G401 (cell line): ENCODE data around the gene SCN4A. TPM values are rescaled to one million over a fixed set of nuclear protein-coding genes. Genes with fewer than 3 reads are reported as not detected.
"Not testable (repeated sequence)": the region's sequence is repeated elsewhere in the genome, so short reads cannot be mapped to it uniquely, and the experiment has no call there.

Experiments used
- DNase-seq: peaks from one replicate; pipeline ENCODE4 v3.0.0-alpha.2; 2015; ENCODE audit warnings: low spot score
- in situ Hi-C: cut with HindIII; loops from 2 replicates; pipeline ENCODE4 v1.10.0; 2016; ENCODE audit warnings: low sequenced_read_pairs, mixed read lengths
- total RNA-seq: library from RNA; depleted of rRNA; stranded (reverse); fragments of >200 nt; shearing (Covaris generic); gene quantifications from 2 replicates; pipeline ENCODE4 v1.2.3, GENCODE V29; 2014; rRNA removed

The SCN4A gene
- total RNA-seq = not detected in 2 replicates

DNA sequence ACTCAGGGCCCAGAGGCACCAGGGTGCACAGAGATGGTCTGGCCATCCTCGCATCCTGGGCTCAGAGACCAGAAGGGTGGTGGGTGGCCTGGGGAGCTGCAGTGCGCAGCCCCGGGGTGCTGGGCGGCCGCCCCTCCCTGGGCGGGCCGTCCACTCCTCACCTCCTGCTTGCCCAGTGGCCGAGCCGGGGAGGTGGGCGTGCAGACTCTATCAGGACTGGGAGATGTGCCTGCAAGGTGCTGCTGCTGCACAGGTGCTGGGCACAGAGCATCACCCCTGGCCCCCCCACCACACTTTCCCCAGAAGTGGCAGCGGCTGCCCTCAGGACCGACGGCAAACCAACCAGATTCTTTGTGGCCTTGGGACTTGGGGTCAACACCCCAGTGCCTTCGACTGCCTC, at the start of gene SCN4A:
SCN4A (minus strand) TSS at position 123 of the 400 bp plus-strand sequence; CDS start at position 46, 77 bp downstream.
- no peak for DNase-seq
- in situ Hi-C loops = no loop called here

GRCh38 chr17:64020056-64020766, 47.5 kb upstream of the SCN4A start, which contains the start of gene ICAM2:
ICAM2 (minus strand) TSS chr17:64020633; CDS start chr17:64006691, 13,942 bp downstream.
- no peak for DNase-seq
- in situ Hi-C loops = no loop called here

GRCh38 chr17:64019551-64019961, 46.8 kb upstream of the SCN4A start:
- DNase-seq, in situ Hi-C loops: not testable (repeated sequence)

DNA sequence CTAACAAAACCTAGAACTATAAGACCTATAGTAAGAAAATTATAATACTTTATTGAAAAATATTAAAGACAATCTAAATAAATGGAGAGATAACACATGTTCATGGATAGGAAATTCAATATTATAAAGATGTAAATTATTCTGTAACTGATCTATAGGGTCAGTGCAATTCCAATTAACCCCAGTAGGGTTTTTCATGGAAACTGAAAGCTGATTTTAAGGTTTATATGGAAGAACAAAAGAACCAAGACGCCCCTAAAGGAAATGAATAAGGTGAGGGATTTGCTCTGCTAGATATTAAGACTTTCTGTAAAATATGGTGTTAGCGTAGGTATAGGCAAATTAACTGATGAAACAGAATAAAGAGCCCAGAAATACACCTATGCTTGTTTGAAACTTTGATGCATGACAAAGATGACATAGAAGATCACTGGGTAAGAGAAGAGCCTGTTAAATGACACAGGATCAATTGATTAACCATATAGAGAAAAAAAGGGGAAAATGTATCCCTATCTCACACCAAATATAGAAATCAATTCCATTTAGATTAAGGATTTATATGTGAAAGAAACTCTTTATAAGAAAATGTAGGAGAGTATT, 44.8 kb upstream of the SCN4A start:
- no peak for DNase-seq
- in situ Hi-C loops = no loop called here

- in situ Hi-C loops = no loop called here
- DNase-seq = no peak
Observed at GRCh38 chr17:64016974-64017373, 44.3 kb upstream of the SCN4A start.

- in situ Hi-C loops = no loop called here
- DNase-seq = no peak
Observed at GRCh38 chr17:64016231-64016784, 43.6 kb upstream of the SCN4A start.

DNA sequence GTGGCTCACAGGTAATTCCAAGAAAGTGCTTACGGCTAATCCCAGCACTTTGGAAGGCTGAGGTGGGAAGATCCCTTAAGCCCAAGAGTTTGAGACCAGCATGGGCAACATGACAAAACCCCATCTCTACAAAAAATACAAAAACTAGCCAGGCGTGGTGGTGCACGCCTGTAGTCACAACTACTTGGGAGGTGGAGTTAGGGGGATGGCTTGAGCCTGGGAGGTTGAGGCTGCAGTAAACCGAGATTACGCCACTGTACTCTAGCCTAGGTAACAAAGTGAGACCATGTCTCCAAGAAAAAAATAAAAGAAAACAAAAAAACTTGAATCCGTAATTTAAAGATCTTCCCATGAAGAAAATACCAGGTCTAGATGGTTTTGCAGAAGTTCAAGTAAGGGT, 42.7 kb upstream of the SCN4A start:
- no peak for DNase-seq
- in situ Hi-C loops = no loop called here

DNA sequence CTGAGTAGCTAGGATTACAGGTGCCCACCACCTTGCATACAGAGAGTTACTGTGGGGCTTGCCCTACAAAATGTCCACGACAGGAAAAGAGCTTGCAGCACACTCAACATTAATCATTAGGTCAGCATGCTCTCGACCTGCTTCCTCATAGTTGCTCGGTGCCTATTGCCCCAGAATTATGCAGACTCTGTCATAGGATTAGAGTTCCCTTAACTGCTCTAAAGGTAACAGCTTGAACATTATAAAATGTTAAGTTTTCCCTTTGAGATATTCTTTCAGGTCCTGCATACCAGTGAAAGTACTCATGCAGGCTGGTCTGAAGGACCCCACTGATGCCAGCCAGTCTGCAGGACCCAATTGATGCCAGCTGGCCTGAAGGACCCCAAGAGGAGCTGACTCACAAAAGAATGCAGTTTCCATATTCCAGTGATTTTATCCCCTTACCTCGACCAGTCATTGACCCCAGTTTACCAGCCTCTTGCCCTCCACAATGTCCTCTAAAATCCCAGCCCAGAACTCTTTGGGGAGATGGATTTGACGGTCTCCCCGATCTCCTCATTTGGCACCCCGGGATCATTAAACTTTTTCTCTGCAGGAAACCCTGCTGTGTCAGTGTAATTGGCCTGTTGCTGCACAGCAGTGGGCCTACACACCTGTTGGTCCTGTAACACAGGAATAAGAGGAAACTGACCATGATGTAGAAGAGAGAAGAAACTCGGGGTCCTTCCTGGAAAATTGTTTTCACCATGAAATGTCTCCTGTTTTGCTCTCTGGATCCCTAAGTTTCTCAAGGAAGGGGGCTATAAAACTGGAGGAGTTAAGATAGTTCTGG, 37.1 kb upstream of the SCN4A start:
- in situ Hi-C loops = no loop called here
- no peak for DNase-seq

GRCh38 chr17:64008830-64009229, 36.1 kb upstream of the SCN4A start:
- DNase-seq = no peak
- in situ Hi-C loops = no loop called here

- DNase-seq = no peak
- in situ Hi-C loops = no loop called here
Observed at GRCh38 chr17:64008346-64008745, 35.6 kb upstream of the SCN4A start.

GRCh38 chr17:64007838-64008282, 35.1 kb upstream of the SCN4A start:
- DNase-seq = no peak
- in situ Hi-C loops = no loop called here

DNA sequence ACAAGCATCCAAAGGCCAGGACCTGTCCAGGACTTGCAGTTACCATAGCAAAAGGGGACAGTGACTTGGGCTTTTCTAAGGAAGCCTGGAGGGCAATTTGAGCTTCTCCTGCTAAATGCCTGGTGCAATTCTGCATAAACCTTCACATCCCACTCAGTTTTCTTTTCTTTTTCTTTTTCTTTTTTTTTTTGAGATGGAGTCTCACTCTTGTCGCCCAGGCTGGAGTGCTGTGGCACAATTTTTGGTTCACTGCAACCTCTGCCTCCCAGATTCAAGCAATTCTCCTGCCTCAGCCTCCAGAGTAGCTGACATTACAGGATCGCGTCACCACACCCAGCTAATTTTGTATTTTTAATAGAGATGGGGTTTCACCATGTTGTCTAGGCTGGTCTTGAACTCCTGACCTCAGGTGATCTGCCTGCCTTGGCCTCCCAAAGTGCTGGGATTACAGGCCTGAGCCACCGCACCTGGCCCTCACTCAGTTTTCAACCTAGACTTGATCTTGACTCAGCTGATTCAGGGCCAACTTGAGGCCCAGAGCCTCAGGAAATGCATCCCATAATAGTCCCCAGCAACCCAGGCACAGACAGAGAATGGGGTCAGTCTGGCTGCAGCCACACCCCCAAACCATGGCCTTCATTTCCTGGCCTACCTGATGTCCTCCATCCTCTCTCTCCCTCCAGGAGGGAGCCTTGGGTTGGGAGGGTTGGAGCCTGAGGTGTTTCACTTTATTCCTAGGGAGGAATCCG, 34.5 kb upstream of the SCN4A start:
- in situ Hi-C loops, DNase-seq: not testable (repeated sequence)

DNA sequence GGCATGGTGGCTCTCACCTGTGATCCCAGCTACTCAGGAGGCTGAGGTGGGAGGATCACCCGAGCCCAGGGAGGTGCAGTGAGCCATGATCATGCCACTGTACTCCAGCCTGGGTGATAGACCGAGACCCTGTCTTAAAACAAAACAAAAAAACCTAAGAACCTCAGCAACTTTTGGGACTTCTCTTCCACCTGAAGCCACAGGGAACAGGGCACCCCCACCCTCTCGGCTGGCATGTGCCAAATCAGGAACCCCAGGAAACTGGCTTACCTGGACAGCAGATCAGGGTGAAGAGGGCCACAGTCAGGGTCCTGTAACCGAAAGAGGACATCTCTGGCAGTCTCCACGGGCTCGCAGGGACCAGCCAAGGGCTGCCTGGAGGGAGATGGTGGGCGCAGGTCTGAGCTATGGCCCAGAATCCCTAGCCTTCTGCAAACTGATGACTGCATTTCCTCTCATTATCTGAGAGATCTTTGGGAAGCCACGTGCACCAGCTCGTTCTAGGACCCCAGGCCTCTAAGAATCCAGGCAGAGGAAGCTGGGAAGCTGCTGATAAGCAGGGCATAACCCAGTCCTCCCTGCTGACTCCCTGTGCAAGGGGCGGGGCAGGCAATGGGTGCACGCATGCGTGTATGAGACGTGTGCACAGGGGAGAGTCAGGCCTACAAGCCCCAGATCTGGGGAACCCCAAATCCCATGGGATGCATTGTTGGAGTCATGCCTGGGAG, 33.8 kb upstream of the SCN4A start:
- in situ Hi-C loops = no loop called here
- no peak for DNase-seq

GRCh38 chr17:64005734-64006167, 33.0 kb upstream of the SCN4A start:
- no peak for DNase-seq
- in situ Hi-C loops = no loop called here

GRCh38 chr17:64004903-64005733, 32.4 kb upstream of the SCN4A start:
- in situ Hi-C loops = no loop called here
- no peak for DNase-seq

- in situ Hi-C loops = no loop called here
- DNase-seq = no peak
Observed at GRCh38 chr17:64004218-64004770, 31.6 kb upstream of the SCN4A start.

GRCh38 chr17:64003526-64004121, 30.9 kb upstream of the SCN4A start:
- in situ Hi-C loops = no loop called here
- no peak for DNase-seq
